SU-DHL-6 (cell line): ENCODE data around the gene RAPGEF3.
A peak's percentile ranks its signal among the peaks of the same experiment; 100 is the strongest.

Experiments
- H2AFZ ChIP-seq: fragments of 200-600 bp; sonication (generic); 2 replicates; pipeline ENCODE4 v1.6.1; 2014; ENCODE audit warnings: low read depth, mild to moderate bottlenecking, moderate library complexity, mixed read lengths, antibody characterized with exemption, low read length; ENCODE audit not compliant: severe bottlenecking
- H3F3A ChIP-seq: fragments of 200-600 bp; shearing (Covaris generic); 2 replicates; pipeline ENCODE4 v1.6.0; 2016; ENCODE audit warnings: antibody characterized with exemption, mild to moderate bottlenecking; ENCODE audit not compliant: insufficient read depth
- H3K27ac ChIP-seq: fragments of 200-600 bp; sonication (generic); 2 replicates; pipeline ENCODE4 v1.5.1; 2016; ENCODE audit warnings: low read depth, mild to moderate bottlenecking, low read length, moderate library complexity, mixed read lengths
- H3K27me3 ChIP-seq: fragments of 200-600 bp; sonication (generic), shearing (Covaris generic); 2 replicates; pipeline ENCODE4 v1.6.0; 2014; ENCODE audit warnings: mild to moderate bottlenecking, low read length
- H3K36me3 ChIP-seq: fragments of 200-600 bp; sonication (generic); 2 replicates; pipeline ENCODE4 v1.6.1; 2014; ENCODE audit warnings: mild to moderate bottlenecking, low read length, mixed read lengths
- H3K4me2 ChIP-seq: fragments of 300-600, 200-600 bp; shearing (Covaris generic), sonication (generic); 2 replicates; pipeline ENCODE4 v1.6.0; 2014; ENCODE audit warnings: low read length, low read depth, mild to moderate bottlenecking; ENCODE audit not compliant: poor library complexity, severe bottlenecking
- H3K4me3 ChIP-seq: fragments of 200-600 bp; sonication (generic); 2 replicates; pipeline ENCODE4 v1.5.1; 2014; ENCODE audit warnings: antibody characterized with exemption, low read length, mild to moderate bottlenecking, mixed read lengths; ENCODE audit not compliant: insufficient read depth, poor library complexity, severe bottlenecking
- H3K79me2 ChIP-seq: fragments of 200-600 bp; sonication (generic); 2 replicates; pipeline ENCODE4 v1.6.1; 2014; ENCODE audit warnings: mild to moderate bottlenecking, low read length, moderate library complexity; ENCODE audit not compliant: insufficient read depth
- H3K9ac ChIP-seq: fragments of 200-600 bp; sonication (generic); 2 replicates; pipeline ENCODE4 v1.7.0; 2014; ENCODE audit warnings: mild to moderate bottlenecking, low read length
- H3K9me2 ChIP-seq: fragments of 200-600 bp; sonication (generic); replicated peaks from 2 replicates; pipeline ENCODE4 v1.6.1; 2014; ENCODE audit warnings: low read length; ENCODE audit not compliant: insufficient read depth
- H3K9me3 ChIP-seq: fragments of 200-600 bp; sonication (generic); 2 replicates; pipeline ENCODE4 v1.6.1; 2014; ENCODE audit warnings: low read length, mixed read lengths; ENCODE audit not compliant: insufficient read depth
- H4K20me1 ChIP-seq: fragments of 200-600 bp; sonication (generic); 2 replicates; pipeline ENCODE4 v1.6.1; 2014; ENCODE audit warnings: low read depth, mild to moderate bottlenecking, antibody characterized with exemption, low read length, moderate library complexity, mixed read lengths
- CTCF ChIP-seq: fragments of 200-600 bp; sonication (generic); IDR thresholded peaks from one replicate; pipeline ENCODE4 v1.5.1; 2017; ENCODE audit warnings: antibody characterized with exemption, mild to moderate bottlenecking, low read length, moderate library complexity; ENCODE audit not compliant: insufficient read depth, poor library complexity, severe bottlenecking
- EZH2phosphoT487 ChIP-seq: fragments of 200-600 bp; sonication (generic), shearing (Covaris generic); conservative IDR thresholded peaks from 2 replicates; pipeline ENCODE4 v1.6.1; 2018; ENCODE audit warnings: mild to moderate bottlenecking, antibody characterized with exemption, low read length, moderate library complexity, mixed read lengths

The RAPGEF3 gene

GRCh38 chr12:47707905-47708543, 50.7 kb downstream of the RAPGEF3 start:
- peak overlapping the region; percentile 98 for H3K4me2 ChIP-seq
- no peaks in the 10 kb centered on the region for H4K20me1 ChIP-seq
- H3F3A ChIP-seq = peaks cover 12% of the 10 kb centered on the region; the same call in 1 of the 2 replicates
- no peaks in the 10 kb centered on the region for H3K9me3 ChIP-seq
- no peaks in the 10 kb centered on the region for H3K9me2 ChIP-seq
- peaks cover 28% of the 10 kb centered on the region for H3K79me2 ChIP-seq
- TF ChIP-seq EZH2phosphoT487 (no peak), CTCF (no peak)
- no peak overlapping the region for H3K9ac ChIP-seq
- H3K27ac ChIP-seq = no peak overlapping the region
- H3K27me3 ChIP-seq = no peaks in the 10 kb centered on the region
- no peak overlapping the region for H3K4me3 ChIP-seq
- H3K36me3 ChIP-seq = no peaks in the 10 kb centered on the region
- H2AFZ ChIP-seq = no peak overlapping the region

DNA sequence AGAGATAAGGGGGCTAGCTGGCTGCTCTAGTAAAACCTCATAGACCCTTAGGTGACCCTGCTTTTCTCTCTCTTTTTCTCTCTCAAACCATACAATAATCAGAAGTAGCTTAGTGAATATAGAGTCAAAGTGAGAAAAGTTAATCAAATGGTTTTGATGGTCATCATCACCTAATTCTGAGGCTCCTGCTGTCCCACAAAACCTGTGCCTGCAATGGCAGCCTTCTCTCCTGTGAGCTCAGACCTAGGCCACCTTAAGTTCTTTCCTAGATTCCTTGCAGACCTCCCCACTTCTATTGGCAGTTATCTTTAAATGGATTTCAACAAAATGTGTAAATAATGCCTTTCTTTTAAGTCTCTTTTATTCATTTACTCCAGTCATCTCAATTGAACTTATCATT, 51.3 kb downstream of the RAPGEF3 start:
- no peaks in the 10 kb centered on the region for H3K9me3 ChIP-seq
- H3K79me2 ChIP-seq = peaks cover 35% of the 10 kb centered on the region
- H3K9ac ChIP-seq = no peak overlapping the region
- H3K4me3 ChIP-seq = no peak overlapping the region
- H3K36me3 ChIP-seq = no peaks in the 10 kb centered on the region; the same call in 1 of the 2 replicates
- no peak overlapping the region for H3K27ac ChIP-seq
- no peaks in the 10 kb centered on the region for H4K20me1 ChIP-seq
- H3K9me2 ChIP-seq = no peaks in the 10 kb centered on the region
- TF ChIP-seq CTCF (no peak), EZH2phosphoT487 (no peak)
- no peak overlapping the region for H2AFZ ChIP-seq
- H3F3A ChIP-seq = peaks cover 12% of the 10 kb centered on the region
- peak overlapping the region; percentile 98 for H3K4me2 ChIP-seq
- H3K27me3 ChIP-seq = no peaks in the 10 kb centered on the region

DNA sequence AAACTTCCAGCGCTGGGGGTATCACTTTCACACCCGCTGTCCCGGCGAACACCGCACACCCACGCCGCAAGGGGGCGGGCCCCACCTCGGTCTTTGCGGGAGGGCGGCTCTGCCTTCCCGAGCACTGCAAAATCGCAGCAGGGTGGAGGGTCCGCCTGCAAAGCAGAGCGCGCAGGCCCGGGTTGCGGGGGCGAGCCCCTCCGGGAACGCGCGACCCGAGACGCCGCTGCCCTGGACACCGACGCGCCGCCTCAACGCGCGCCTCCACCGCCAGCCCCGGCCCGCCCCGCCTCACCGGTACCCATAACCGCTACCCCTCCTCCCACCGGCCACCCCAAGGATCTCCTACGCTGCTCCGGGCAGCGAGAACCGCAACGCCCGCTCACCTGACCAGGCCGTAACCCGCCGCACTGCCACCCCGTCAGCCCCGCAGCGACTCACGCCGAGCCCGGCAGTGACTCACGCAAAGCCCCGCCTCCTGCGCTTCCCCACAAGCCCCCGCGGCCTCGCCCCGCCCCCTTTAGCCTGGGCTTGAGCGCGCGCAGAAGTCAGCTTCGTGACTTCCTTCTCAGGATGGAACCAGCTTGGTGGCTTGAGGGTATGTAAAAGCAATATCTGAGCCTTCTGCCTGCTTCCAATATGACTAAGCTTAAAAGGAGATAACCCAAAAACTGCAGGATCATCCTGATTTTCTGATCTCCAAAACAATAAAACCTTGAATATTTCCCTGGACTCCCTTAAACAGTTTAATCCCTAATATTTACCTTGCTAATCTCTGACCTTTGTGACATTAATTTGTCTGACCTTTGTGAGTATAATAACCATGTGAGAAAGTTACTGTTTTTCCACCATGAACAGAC, 52.9 kb downstream of the RAPGEF3 start, which contains the start of gene RPAP3:
RPAP3 (minus strand) TSS at position 465 of the 860 bp plus-strand sequence. CDS start 3,190 bp downstream, outside the sequence.
- H3K79me2 ChIP-seq = peaks cover 43% of the 10 kb centered on the region

More for the DNA sequence above, 52.9 kb downstream of the RAPGEF3 start, which contains the start of gene RPAP3:
- H3K4me2 ChIP-seq = peak within 1 kb of the TSS; percentile 98
- TF ChIP-seq CTCF (peak; percentile 38), EZH2phosphoT487 (no peak)
- H2AFZ ChIP-seq = peak within 1 kb of the TSS; percentile 31
- H3K9me3 ChIP-seq = no peaks in the 10 kb centered on the region
- H3F3A ChIP-seq = peaks cover 12% of the 10 kb centered on the region
- H3K4me3 ChIP-seq = peak within 1 kb of the TSS; percentile 68
- H3K27me3 ChIP-seq = no peaks in the 10 kb centered on the region
- H3K36me3 ChIP-seq = peaks cover 11% of the 10 kb centered on the region
- H4K20me1 ChIP-seq = no peaks in the 10 kb centered on the region
- H3K27ac ChIP-seq = peak within 1 kb of the TSS; percentile 72
- H3K9ac ChIP-seq = peak within 1 kb of the TSS; percentile 81
- no peaks in the 10 kb centered on the region for H3K9me2 ChIP-seq
